Endothelial cell of umbilical vein (primary cell): ENCODE measurements around the gene NOD1.

Experiments used
- CTCF ChIP-seq, 2 donors: IDR thresholded peaks; 1 replicate in 1 of 2; 2 replicates in 1 of 2; pipeline ENCODE4 v1.5.1; 2011; ENCODE audit warnings: low read length in 2 of 2, mild to moderate bottlenecking in 2 of 2, moderate library complexity in 2 of 2, control low read depth in 1 of 2, inconsistent platforms in 1 of 2, low read depth in 1 of 2; ENCODE audit not compliant: insufficient read depth in 1 of 2; ENCODE audit errors: extremely low read depth in 1 of 2
- EZH2 ChIP-seq: IDR thresholded peaks from 2 replicates; pipeline ENCODE4 v1.6.1; 2012; ENCODE audit warnings: borderline replicate concordance, low read depth, mild to moderate bottlenecking, moderate library complexity, low read length, inconsistent platforms; ENCODE audit not compliant: severe bottlenecking
- JUN ChIP-seq: IDR thresholded peaks from 2 replicates; pipeline ENCODE4 v1.6.1; 2011; ENCODE audit warnings: borderline replicate concordance, low read depth; ENCODE audit not compliant: insufficient read length, insufficient read depth
- POLR2A ChIP-seq: IDR thresholded peaks from 2 replicates; pipeline ENCODE4 v1.6.1; 2012; ENCODE audit warnings: low read depth, mild to moderate bottlenecking, control low read depth, low read length
- POLR2AphosphoS5 ChIP-seq: IDR thresholded peaks from 2 replicates; pipeline ENCODE4 v1.6.1; 2012; ENCODE audit warnings: low read depth, mild to moderate bottlenecking, control low read depth, low read length, moderate library complexity; ENCODE audit not compliant: insufficient read depth
- TF ChIP-seq, protein P1 (sequence below): IDR thresholded peaks from 2 replicates; pipeline ENCODE4 v1.6.1; 2011; ENCODE audit not compliant: insufficient read depth, insufficient read length

- TF ChIP-seq POLR2A (no peak), CTCF (IDR thresholded peaks at IDR 0.05; ENCODE audit: extremely low read depth in 1 of 2, insufficient read depth in 1 of 2, low read depth in 1 of 2, low read length in 2 of 2) (no peak), POLR2AphosphoS5 (no peak), JUN (no peak), EZH2 (no peak)
- TF ChIP-seq, protein P1, sequence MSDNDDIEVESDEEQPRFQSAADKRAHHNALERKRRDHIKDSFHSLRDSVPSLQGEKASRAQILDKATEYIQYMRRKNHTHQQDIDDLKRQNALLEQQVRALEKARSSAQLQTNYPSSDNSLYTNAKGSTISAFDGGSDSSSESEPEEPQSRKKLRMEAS: no peak
Measured at GRCh38 chr7:30505174-30505697, 26.7 kb upstream of the NOD1 start.
